PC-3 (cell line): Measurements from ENCODE around the gene MOB2. TPM values are rescaled to one million over a fixed set of nuclear protein-coding genes. Genes with fewer than 3 reads are reported as not detected.

ENCODE experiments used
- ATAC-seq: fragments of 200-7000 bp; cut with Tn5 transposase; 2 replicates; pipeline ENCODE4 v1.9.1; 2020; ENCODE audit warnings: mild to moderate bottlenecking, moderate library complexity
- BruUV-seq: library from RNA; stranded (reverse); fragments of 400-500 nt; replicated peaks from 2 replicates; lab custom pipeline; 2021; lab: Mats Ljungman, UMichigan
- CTCF ChIA-PET: fragments of 300-600 bp; sonication (Branson Sonifier 250); formaldehyde crosslinking; loops from one replicate; lab custom pipeline; 2022; ENCODE audit warnings: antibody characterized with exemption; lab: Charles Lee
- POLR2A ChIA-PET: fragments of 300-600 bp; sonication (Branson Sonifier 250); formaldehyde crosslinking; loops from one replicate; lab custom pipeline; 2022; ENCODE audit warnings: antibody characterized with exemption; ENCODE audit not compliant: unreplicated experiment; lab: Charles Lee
- DNase-seq: peaks from one replicate; pipeline ENCODE4 v3.0.0-alpha.2; 2015
- H2AFZ ChIP-seq: fragments of 300-600 bp; sonication (generic); 2 replicates; pipeline ENCODE4 v1.6.0; 2016; ENCODE audit warnings: antibody characterized with exemption, low read length
- H3F3A ChIP-seq: fragments of 300-600 bp; sonication (generic); one replicate; pipeline ENCODE4 v1.6.0; 2017; ENCODE audit warnings: antibody characterized with exemption, low read length, control low read depth, mild to moderate bottlenecking; ENCODE audit not compliant: unreplicated experiment
- H3K27ac ChIP-seq: fragments of 300-600 bp; sonication (generic); 2 replicates; pipeline ENCODE4 v1.5.1; 2016; ENCODE audit warnings: mild to moderate bottlenecking, low read length
- H3K27me3 ChIP-seq: fragments of 300-600 bp; sonication (generic); 2 replicates; pipeline ENCODE4 v1.6.1; 2016; ENCODE audit warnings: low read length, mixed read lengths
- H3K36me3 ChIP-seq: fragments of 300-600 bp; sonication (generic); 2 replicates; pipeline ENCODE4 v1.6.1; 2016; ENCODE audit warnings: low read depth, mixed run types, low read length, mixed read lengths
- H3K4me1 ChIP-seq: fragments of 300-600 bp; sonication (generic); 2 replicates; pipeline ENCODE4 v1.5.1; 2016; ENCODE audit warnings: low read length; ENCODE audit not compliant: insufficient read depth
- H3K4me2 ChIP-seq: fragments of 300-600 bp; sonication (generic); 2 replicates; pipeline ENCODE4 v1.6.0; 2016; ENCODE audit warnings: low read length
- H3K4me3 ChIP-seq: fragments of 300-600 bp; sonication (generic); 2 replicates; pipeline ENCODE4 v1.5.1; 2016; ENCODE audit warnings: mild to moderate bottlenecking, low read length, mixed read lengths
- H3K79me2 ChIP-seq: fragments of 300-600 bp; sonication (generic); 2 replicates; pipeline ENCODE4 v1.6.1; 2017; ENCODE audit warnings: low read length, mixed read lengths
- H3K9ac ChIP-seq: fragments of 300-600 bp; sonication (generic); 2 replicates; pipeline ENCODE4 v1.6.0; 2016; ENCODE audit warnings: mild to moderate bottlenecking, low read length
- H3K9me2 ChIP-seq: fragments of 300-600 bp; sonication (generic); replicated peaks from 2 replicates; pipeline ENCODE4 v1.6.1; 2016; ENCODE audit warnings: mixed run types, low read length, mixed read lengths
- H3K9me3 ChIP-seq: fragments of 300-600 bp; sonication (generic); 2 replicates; pipeline ENCODE4 v1.6.1; 2016; ENCODE audit warnings: low read length, mixed read lengths
- H4K20me1 ChIP-seq: fragments of 300-600 bp; sonication (generic); 2 replicates; pipeline ENCODE4 v1.6.1; 2016; ENCODE audit warnings: low read length, mixed read lengths
- EZH2 ChIP-seq: fragments of 300-600 bp; sonication (generic); IDR thresholded peaks from one replicate; pipeline ENCODE4 v1.6.1; 2017; ENCODE audit warnings: antibody characterized with exemption, mild to moderate bottlenecking, low read length; ENCODE audit not compliant: unreplicated experiment
- EZH2phosphoT487 ChIP-seq: fragments of 300-600 bp; sonication (generic); IDR thresholded peaks from 2 replicates; pipeline ENCODE4 v1.6.1; 2018; ENCODE audit warnings: mild to moderate bottlenecking, antibody characterized with exemption, low read length, borderline replicate concordance
- intact Hi-C: fragments of 100-400 bp; cut with micrococcal nuclease; formaldehyde crosslinking; loops from 2 replicates; pipeline ENCODE4 v1.9.0; 2023
- total RNA-seq: library from RNA; depleted of rRNA; stranded (reverse); fragments of >200 nt; gene quantifications from 2 replicates; pipeline ENCODE4 v1.2.3, GENCODE V29; 2014
- TF ChIP-seq, protein P1 (sequence below): fragments of 300-600 bp; sonication (generic); conservative IDR thresholded peaks from 2 replicates; pipeline ENCODE4 v1.5.1; 2017; ENCODE audit warnings: antibody characterized with exemption, low read depth, mild to moderate bottlenecking, low read length

MOB2 gene
- total RNA-seq, 1 experiment from 2014 or later = 31.0 TPM

DNA sequence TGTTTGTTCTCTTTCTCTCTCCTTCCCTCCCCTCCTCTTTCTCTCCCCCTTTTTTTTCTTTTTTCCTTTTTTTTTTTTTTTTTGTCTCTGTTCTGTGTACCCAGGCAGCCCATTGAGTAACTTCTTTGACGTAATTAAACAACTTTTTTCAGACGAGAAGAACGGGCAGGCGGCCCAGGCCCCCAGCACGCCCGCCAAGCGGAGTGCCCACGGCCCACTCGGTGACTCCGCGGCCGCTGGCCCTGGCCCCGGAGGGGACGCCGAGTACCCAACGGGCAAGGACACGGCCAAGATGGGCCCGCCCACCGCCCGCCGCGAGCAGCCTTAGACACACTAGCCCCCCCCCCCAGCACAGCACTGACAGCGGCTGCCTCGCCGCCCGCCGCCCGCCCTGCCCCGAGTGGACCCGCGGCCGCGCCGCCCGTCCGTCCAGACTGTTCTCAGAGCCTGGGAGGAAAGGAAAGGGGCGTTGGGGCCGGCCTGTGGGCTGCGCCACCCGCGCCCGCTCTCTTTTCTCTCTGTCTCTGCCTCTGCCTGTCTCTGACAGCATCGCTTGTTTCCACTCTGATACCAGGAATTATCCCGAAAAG lies 26.1 kb downstream of the MOB2 start:
- ChIA-PET CTCF (no interaction called here), POLR2A (no interaction called here)
- Histone ChIP-seq H3F3A (no peaks in the 10 kb centered on the region), H3K4me1 (no peaks in the 10 kb centered on the region), H3K9me3 (no peaks in the 10 kb centered on the region), H3K27me3 (no peaks in the 10 kb centered on the region), H3K9ac (no peak overlapping the region), H3K27ac (no peak overlapping the region), H3K4me3 (no peak overlapping the region), H3K9me2 (no peaks in the 10 kb centered on the region), H3K79me2 (no peaks in the 10 kb centered on the region), H2AFZ (no peak overlapping the region), H3K36me3 (no peaks in the 10 kb centered on the region), H4K20me1 (no peaks in the 10 kb centered on the region), H3K4me2 (no peak overlapping the region)
- ATAC-seq (no peak), DNase-seq (no peak)
- TF ChIP-seq, protein P1, sequence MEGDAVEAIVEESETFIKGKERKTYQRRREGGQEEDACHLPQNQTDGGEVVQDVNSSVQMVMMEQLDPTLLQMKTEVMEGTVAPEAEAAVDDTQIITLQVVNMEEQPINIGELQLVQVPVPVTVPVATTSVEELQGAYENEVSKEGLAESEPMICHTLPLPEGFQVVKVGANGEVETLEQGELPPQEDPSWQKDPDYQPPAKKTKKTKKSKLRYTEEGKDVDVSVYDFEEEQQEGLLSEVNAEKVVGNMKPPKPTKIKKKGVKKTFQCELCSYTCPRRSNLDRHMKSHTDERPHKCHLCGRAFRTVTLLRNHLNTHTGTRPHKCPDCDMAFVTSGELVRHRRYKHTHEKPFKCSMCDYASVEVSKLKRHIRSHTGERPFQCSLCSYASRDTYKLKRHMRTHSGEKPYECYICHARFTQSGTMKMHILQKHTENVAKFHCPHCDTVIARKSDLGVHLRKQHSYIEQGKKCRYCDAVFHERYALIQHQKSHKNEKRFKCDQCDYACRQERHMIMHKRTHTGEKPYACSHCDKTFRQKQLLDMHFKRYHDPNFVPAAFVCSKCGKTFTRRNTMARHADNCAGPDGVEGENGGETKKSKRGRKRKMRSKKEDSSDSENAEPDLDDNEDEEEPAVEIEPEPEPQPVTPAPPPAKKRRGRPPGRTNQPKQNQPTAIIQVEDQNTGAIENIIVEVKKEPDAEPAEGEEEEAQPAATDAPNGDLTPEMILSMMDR = no peak
- TF ChIP-seq EZH2 = no peak
- intact Hi-C loops = no loop called here
- BruUV-seq = no TSS peak

DNA sequence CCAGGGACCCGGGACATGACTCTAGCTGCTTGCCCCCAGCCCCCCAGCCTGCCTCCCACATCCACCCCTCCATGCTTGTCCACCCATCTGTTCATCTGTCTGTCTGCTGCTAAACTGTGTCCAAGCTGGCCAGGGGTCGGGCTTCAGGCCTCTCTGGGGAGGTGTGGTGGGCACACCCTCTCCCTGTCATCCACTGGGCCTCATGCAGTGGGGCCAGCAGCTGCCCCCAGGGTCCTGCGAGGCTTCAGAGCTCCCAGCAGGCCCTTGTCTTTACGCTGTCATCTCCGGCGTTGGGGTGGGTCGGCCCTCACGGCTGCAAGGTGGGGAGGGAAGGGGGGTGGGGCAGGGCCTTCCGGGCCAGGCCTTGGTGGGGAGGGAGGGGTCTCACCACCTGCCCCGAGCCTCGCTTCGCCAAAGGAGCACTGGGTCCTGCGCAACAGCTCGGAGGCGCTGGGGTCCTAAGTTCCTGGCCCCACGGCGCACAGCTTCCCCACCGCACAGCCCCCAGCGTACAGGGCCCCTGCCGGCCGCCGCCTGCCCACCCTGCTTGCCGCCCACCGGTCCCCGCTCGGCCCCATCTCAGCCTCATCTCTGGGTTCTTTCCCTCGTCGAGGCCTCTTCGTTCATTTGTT lies 26.7 kb downstream of the MOB2 start:
- Histone ChIP-seq H3F3A (no peaks in the 10 kb centered on the region), H3K9me2 (no peaks in the 10 kb centered on the region), H3K9me3 (no peaks in the 10 kb centered on the region), H4K20me1 (no peaks in the 10 kb centered on the region), H2AFZ (no peak overlapping the region), H3K9ac (no peak overlapping the region), H3K4me3 (no peak overlapping the region), H3K4me1 (no peaks in the 10 kb centered on the region), H3K79me2 (no peaks in the 10 kb centered on the region), H3K36me3 (no peaks in the 10 kb centered on the region), H3K27me3 (no peaks in the 10 kb centered on the region), H3K4me2 (no peak overlapping the region), H3K27ac (no peak overlapping the region)
- BruUV-seq = no TSS peak
- ChIA-PET CTCF (no interaction called here), POLR2A (no interaction called here)
- ATAC-seq (no peak), DNase-seq (no peak)
- TF ChIP-seq, protein P1 = no peak
- TF ChIP-seq EZH2phosphoT487 (no peak), EZH2 (no peak)
- intact Hi-C loops = no loop called here

DNA sequence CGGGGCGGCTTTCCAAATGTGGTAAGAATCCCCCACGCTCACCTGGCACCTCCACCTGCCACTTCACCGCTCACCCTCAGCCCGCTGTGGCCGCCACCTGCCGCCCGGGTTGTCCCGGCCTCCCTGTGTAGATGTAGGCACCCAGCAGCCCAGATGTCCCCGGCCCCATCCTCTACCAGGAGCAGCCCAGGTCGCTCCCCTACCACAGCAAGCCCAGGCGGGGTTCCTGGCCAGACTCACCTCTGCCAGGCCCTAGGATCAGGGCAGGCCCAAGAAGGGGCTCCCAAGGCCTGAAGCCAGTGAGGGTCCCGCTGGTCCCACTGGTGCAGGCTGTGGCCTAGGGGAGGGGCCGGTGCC lies 27.4 kb downstream of the MOB2 start:
- Histone ChIP-seq H3K9me3 (no peaks in the 10 kb centered on the region), H3F3A (no peaks in the 10 kb centered on the region), H3K36me3 (no peaks in the 10 kb centered on the region), H3K9me2 (no peaks in the 10 kb centered on the region), H3K4me3 (no peak overlapping the region), H3K27me3 (no peaks in the 10 kb centered on the region), H4K20me1 (no peaks in the 10 kb centered on the region), H3K9ac (no peak overlapping the region), H3K4me1 (no peaks in the 10 kb centered on the region), H3K79me2 (no peaks in the 10 kb centered on the region), H2AFZ (no peak overlapping the region), H3K4me2 (no peak overlapping the region), H3K27ac (no peak overlapping the region)
- DNase-seq (no peak), ATAC-seq (no peak)
- intact Hi-C loops = no loop called here
- POLR2A ChIA-PET = no interaction called here
- BruUV-seq = no TSS peak
- TF ChIP-seq EZH2 = no peak
- TF ChIP-seq EZH2phosphoT487 = no peak
- TF ChIP-seq, protein P1 = no peak
- CTCF ChIA-PET = no interaction called here
